Measurements from ENCODE around the gene ARFGAP3. TPM values are rescaled to one million over a fixed set of nuclear protein-coding genes. Genes with fewer than 3 reads are reported as not detected.

ARFGAP3 gene
- total and polyA plus RNA-seq, 2 experiments from 2014 or later: 14.8 to 19.1 TPM

- TF ChIP-seq, protein P1, sequence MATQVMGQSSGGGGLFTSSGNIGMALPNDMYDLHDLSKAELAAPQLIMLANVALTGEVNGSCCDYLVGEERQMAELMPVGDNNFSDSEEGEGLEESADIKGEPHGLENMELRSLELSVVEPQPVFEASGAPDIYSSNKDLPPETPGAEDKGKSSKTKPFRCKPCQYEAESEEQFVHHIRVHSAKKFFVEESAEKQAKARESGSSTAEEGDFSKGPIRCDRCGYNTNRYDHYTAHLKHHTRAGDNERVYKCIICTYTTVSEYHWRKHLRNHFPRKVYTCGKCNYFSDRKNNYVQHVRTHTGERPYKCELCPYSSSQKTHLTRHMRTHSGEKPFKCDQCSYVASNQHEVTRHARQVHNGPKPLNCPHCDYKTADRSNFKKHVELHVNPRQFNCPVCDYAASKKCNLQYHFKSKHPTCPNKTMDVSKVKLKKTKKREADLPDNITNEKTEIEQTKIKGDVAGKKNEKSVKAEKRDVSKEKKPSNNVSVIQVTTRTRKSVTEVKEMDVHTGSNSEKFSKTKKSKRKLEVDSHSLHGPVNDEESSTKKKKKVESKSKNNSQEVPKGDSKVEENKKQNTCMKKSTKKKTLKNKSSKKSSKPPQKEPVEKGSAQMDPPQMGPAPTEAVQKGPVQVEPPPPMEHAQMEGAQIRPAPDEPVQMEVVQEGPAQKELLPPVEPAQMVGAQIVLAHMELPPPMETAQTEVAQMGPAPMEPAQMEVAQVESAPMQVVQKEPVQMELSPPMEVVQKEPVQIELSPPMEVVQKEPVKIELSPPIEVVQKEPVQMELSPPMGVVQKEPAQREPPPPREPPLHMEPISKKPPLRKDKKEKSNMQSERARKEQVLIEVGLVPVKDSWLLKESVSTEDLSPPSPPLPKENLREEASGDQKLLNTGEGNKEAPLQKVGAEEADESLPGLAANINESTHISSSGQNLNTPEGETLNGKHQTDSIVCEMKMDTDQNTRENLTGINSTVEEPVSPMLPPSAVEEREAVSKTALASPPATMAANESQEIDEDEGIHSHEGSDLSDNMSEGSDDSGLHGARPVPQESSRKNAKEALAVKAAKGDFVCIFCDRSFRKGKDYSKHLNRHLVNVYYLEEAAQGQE (IDR thresholded peaks at IDR 0.05; ENCODE audit: unreplicated experiment): no peak
- no peak for TF ChIP-seq CREB1 (CRISPR knock-in tag; IDR thresholded peaks at IDR 0.05; ENCODE audit: low read depth)
These were observed 11.7 kb upstream of the ARFGAP3 start (continued) for GRCh38 chr22:42868751-42869251.

DNA sequence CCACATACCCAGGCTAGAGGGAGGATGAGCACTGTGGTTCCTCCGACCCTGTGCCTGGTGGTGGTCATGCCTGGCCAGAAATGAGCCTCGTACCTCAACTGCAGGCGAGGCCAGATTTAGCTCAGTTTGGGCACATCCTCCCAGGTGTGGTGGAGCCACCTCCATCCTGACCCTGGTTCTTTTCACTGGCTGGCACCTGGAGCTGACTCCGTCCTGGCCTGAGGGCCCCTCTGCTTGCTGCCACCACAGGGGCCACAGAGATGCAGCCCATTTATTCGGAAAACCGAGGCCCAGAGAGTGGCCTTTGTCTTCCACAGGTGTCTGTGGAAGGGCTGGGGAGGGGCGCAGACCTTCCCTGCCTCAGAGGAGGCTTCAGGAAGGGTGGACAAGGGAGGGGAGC is 9.0 kb upstream of the ARFGAP3 start:
- H3K36me3 Mint-ChIP-seq (ENCODE audit: low read depth): no peaks in the 10 kb centered on the region
- no peaks in the 10 kb centered on the region; the same call in 2 of the 3 replicates for H3K9me3 Mint-ChIP-seq
- H3K79me2 ChIP-seq (replicated peaks; ENCODE audit: insufficient read depth): no peaks in the 10 kb centered on the region
- H3K27me3 Mint-ChIP-seq (ENCODE audit: insufficient read depth, low read depth, poor library complexity): peaks cover 23% of the 10 kb centered on the region
- no peaks in the 10 kb centered on the region for H3K4me1 ChIP-seq (ENCODE audit: insufficient read depth)
- H3K27me3 ChIP-seq (ENCODE audit: insufficient read depth): no peaks in the 10 kb centered on the region
- DNase-seq (ENCODE audit: low spot score) (no peak), ATAC-seq (no peak)
- peaks cover 3% of the 10 kb centered on the region; the same call in 1 of the 3 replicates for H3K4me1 Mint-ChIP-seq
- H4K20me1 ChIP-seq (replicated peaks; ENCODE audit: insufficient read depth): no peaks in the 10 kb centered on the region
- no peak overlapping the region for H2AFZ ChIP-seq
- H3K36me3 ChIP-seq (ENCODE audit: insufficient read depth): 0 out of 2 replicates have a peak, but pooled peaks cover 7% of the 10 kb centered on the region
- H3K27ac ChIP-seq (ENCODE audit: low read depth): no peak overlapping the region
- H3K4me2 ChIP-seq: no peak overlapping the region
- no peak overlapping the region for H3K4me3 ChIP-seq
- H3F3A ChIP-seq (replicated peaks; ENCODE audit: low read depth): no peaks in the 10 kb centered on the region
- H3K9me2 ChIP-seq (ENCODE audit: insufficient read depth): no peaks in the 10 kb centered on the region
- H3K4me3 Mint-ChIP-seq: no peak overlapping the region
- H3K27ac Mint-ChIP-seq: no peak overlapping the region
- TF ChIP-seq POLR2AphosphoS5 (IDR thresholded peaks at IDR 0.05; ENCODE audit: low read depth) (no peak), EZH2 (IDR thresholded peaks at IDR 0.05; ENCODE audit: low read depth, unreplicated experiment) (no peak), CREB1 (CRISPR knock-in tag; IDR thresholded peaks at IDR 0.05; ENCODE audit: low read depth) (no peak), STAT1 (IDR thresholded peaks at IDR 0.05; ENCODE audit: unreplicated experiment) (no peak), EZH2phosphoT487 (IDR thresholded peaks at IDR 0.05; ENCODE audit: unreplicated experiment) (no peak), JUNB (IDR thresholded peaks at IDR 0.05; ENCODE audit: unreplicated experiment) (no peak), CTCF (conservative IDR thresholded peaks at IDR 0.05; ENCODE audit: low read depth in 2 of 2) (no peak)
- TF ChIP-seq, protein P2, sequence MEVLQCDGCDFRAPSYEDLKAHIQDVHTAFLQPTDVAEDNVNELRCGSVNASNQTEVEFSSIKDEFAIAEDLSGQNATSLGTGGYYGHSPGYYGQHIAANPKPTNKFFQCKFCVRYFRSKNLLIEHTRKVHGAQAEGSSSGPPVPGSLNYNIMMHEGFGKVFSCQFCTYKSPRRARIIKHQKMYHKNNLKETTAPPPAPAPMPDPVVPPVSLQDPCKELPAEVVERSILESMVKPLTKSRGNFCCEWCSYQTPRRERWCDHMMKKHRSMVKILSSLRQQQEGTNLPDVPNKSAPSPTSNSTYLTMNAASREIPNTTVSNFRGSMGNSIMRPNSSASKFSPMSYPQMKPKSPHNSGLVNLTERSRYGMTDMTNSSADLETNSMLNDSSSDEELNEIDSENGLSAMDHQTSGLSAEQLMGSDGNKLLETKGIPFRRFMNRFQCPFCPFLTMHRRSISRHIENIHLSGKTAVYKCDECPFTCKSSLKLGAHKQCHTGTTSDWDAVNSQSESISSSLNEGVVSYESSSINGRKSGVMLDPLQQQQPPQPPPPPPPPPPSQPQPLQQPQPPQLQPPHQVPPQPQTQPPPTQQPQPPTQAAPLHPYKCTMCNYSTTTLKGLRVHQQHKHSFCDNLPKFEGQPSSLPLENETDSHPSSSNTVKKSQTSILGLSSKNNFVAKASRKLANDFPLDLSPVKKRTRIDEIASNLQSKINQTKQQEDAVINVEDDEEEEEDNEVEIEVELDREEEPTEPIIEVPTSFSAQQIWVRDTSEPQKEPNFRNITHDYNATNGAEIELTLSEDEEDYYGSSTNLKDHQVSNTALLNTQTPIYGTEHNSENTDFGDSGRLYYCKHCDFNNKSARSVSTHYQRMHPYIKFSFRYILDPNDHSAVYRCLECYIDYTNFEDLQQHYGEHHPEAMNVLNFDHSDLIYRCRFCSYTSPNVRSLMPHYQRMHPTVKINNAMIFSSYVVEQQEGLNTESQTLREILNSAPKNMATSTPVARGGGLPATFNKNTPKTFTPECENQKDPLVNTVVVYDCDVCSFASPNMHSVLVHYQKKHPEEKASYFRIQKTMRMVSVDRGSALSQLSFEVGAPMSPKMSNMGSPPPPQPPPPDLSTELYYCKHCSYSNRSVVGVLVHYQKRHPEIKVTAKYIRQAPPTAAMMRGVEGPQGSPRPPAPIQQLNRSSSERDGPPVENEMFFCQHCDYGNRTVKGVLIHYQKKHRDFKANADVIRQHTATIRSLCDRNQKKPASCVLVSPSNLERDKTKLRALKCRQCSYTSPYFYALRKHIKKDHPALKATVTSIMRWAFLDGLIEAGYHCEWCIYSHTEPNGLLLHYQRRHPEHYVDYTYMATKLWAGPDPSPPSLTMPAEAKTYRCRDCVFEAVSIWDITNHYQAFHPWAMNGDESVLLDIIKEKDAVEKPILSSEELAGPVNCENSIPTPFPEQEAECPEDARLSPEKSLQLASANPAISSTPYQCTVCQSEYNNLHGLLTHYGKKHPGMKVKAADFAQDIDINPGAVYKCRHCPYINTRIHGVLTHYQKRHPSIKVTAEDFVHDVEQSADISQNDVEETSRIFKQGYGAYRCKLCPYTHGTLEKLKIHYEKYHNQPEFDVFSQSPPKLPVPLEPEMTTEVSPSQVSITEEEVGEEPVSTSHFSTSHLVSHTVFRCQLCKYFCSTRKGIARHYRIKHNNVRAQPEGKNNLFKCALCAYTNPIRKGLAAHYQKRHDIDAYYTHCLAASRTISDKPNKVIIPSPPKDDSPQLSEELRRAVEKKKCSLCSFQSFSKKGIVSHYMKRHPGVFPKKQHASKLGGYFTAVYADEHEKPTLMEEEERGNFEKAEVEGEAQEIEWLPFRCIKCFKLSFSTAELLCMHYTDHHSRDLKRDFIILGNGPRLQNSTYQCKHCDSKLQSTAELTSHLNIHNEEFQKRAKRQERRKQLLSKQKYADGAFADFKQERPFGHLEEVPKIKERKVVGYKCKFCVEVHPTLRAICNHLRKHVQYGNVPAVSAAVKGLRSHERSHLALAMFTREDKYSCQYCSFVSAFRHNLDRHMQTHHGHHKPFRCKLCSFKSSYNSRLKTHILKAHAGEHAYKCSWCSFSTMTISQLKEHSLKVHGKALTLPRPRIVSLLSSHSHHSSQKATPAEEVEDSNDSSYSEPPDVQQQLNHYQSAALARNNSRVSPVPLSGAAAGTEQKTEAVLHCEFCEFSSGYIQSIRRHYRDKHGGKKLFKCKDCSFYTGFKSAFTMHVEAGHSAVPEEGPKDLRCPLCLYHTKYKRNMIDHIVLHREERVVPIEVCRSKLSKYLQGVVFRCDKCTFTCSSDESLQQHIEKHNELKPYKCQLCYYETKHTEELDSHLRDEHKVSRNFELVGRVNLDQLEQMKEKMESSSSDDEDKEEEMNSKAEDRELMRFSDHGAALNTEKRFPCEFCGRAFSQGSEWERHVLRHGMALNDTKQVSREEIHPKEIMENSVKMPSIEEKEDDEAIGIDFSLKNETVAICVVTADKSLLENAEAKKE (CRISPR knock-in tag; IDR thresholded peaks at IDR 0.05): no peak
- TF ChIP-seq, protein P1 (IDR thresholded peaks at IDR 0.05; ENCODE audit: unreplicated experiment): no peak

Measured in GM23338 (cell line).